SK-N-MC (cell line): ENCODE results near the gene LTK.

ENCODE experiments used
- DNase-seq: peaks from one replicate; pipeline ENCODE4 v3.0.0-alpha.2; 2011; ENCODE audit warnings: low read depth, low spot score
- H3K27ac ChIP-seq: fragments of 200-600 bp; sonication (generic); 2 replicates; pipeline ENCODE4 v1.5.1; 2016; ENCODE audit warnings: mixed run types
- H3K36me3 ChIP-seq: fragments of 200-600 bp; sonication (generic); 2 replicates; pipeline ENCODE4 v1.6.1; 2017; ENCODE audit warnings: antibody characterized with exemption, low read length, mixed read lengths; ENCODE audit not compliant: insufficient read depth
- H3K4me3 ChIP-seq: fragments of 200-600 bp; sonication (generic); 2 replicates; pipeline ENCODE4 v1.5.1; 2016
- H3K9ac ChIP-seq: fragments of 200-600 bp; sonication (generic); 2 replicates; pipeline ENCODE4 v1.8.0; 2017; ENCODE audit warnings: mixed run types, mixed read lengths; ENCODE audit not compliant: insufficient read length
- H3K9me3 ChIP-seq: fragments of 200-600 bp; sonication (generic); 2 replicates; pipeline ENCODE4 v1.6.1; 2017; ENCODE audit warnings: low read depth, mild to moderate bottlenecking, antibody characterized with exemption, low read length, moderate library complexity, mixed read lengths
- EZH2 ChIP-seq: fragments of 200-600 bp; sonication (generic); IDR thresholded peaks from one replicate; pipeline ENCODE4 v1.6.1; 2017; ENCODE audit warnings: antibody characterized with exemption
- FOXP2 ChIP-seq: optimal IDR thresholded peaks from 2 replicates; pipeline ENCODE3; 2011; ENCODE audit warnings: mild to moderate bottlenecking, moderate library complexity; ENCODE audit not compliant: insufficient read depth; ENCODE audit errors: extremely low read length, control extremely low read depth
- POLR2AphosphoS5 ChIP-seq: IDR thresholded peaks from 2 replicates; pipeline ENCODE4 v1.6.1; 2012; ENCODE audit warnings: mild to moderate bottlenecking, low read depth, low read length, borderline replicate concordance

Gene LTK

GRCh38 chr15:41513506-41514227, at the start of gene LTK:
TSS of gene LTK (minus strand) at chr15:41513827. CDS start at chr15:41513709, 118 bp downstream.
- DNase-seq = no peak
- TF ChIP-seq FOXP2 (no peak), POLR2AphosphoS5 (peak; percentile 62; the same call in 1 of the 2 replicates)
- Histone ChIP-seq H3K4me3 (peak within 1 kb of the TSS; percentile 82), H3K36me3 (no peaks in the 10 kb centered on the region), H3K9ac (peak within 1 kb of the TSS; percentile 35), H3K27ac (no peak within 1 kb of the TSS; the same call in 1 of the 2 replicates), H3K9me3 (no peaks in the 10 kb centered on the region)

- Histone ChIP-seq H3K27ac (no peak overlapping the region), H3K9me3 (no peaks in the 10 kb centered on the region), H3K4me3 (no peak overlapping the region), H3K9ac (no peak overlapping the region), H3K36me3 (no peaks in the 10 kb centered on the region; the same call in 1 of the 2 replicates)
- DNase-seq = no peak
- TF ChIP-seq FOXP2 (no peak), POLR2AphosphoS5 (no peak), EZH2 (no peak)
Measured at GRCh38 chr15:41562784-41563198, 49.2 kb upstream of the LTK start.

GRCh38 chr15:41562244-41562643, 48.6 kb upstream of the LTK start:
- Histone ChIP-seq H3K4me3 (no peak overlapping the region), H3K9me3 (no peaks in the 10 kb centered on the region), H3K36me3 (no peaks in the 10 kb centered on the region; the same call in 1 of the 2 replicates), H3K9ac (no peak overlapping the region), H3K27ac (no peak overlapping the region)
- no peak for DNase-seq
- TF ChIP-seq EZH2 (no peak), FOXP2 (no peak), POLR2AphosphoS5 (no peak)

- Histone ChIP-seq H3K36me3 (no peaks in the 10 kb centered on the region; the same call in 1 of the 2 replicates), H3K4me3 (no peak overlapping the region), H3K9me3 (no peaks in the 10 kb centered on the region), H3K27ac (no peak overlapping the region), H3K9ac (no peak overlapping the region)
- DNase-seq = no peak
- TF ChIP-seq POLR2AphosphoS5 (no peak), FOXP2 (no peak), EZH2 (no peak)
Measured at GRCh38 chr15:41561777-41562145, 48.1 kb upstream of the LTK start.

DNA sequence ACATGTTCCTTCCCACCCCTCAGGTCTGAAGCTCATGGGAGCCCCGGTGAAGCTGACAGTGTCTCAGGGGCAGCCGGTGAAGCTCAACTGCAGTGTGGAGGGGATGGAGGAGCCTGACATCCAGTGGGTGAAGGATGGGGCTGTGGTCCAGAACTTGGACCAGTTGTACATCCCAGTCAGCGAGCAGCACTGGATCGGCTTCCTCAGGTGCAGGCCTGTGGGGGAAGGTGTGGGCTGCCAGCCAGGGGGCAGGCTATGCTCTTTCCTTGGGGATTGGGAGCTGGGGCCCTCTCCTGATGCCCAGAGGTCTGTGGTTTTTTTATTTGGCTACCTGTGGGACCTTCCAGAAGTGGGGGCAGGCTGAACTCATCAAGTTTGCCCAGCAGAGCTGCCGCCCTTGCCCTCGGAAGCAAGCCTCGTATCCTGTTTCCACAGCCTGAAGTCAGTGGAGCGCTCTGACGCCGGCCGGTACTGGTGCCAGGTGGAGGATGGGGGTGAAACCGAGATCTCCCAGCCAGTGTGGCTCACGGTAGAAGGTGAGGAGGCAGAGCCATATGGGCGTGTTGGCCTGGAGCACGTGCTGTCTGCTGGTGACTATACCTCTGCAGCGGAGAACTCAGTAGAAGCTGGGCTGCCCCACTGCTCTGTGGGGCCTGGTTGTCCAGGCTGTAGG, 47.6 kb upstream of the LTK start:
- Histone ChIP-seq H3K9me3 (no peaks in the 10 kb centered on the region), H3K9ac (no peak overlapping the region), H3K4me3 (no peak overlapping the region), H3K36me3 (no peaks in the 10 kb centered on the region; the same call in 1 of the 2 replicates), H3K27ac (no peak overlapping the region)
- no peak for DNase-seq
- no peak for TF ChIP-seq EZH2
- no peak for TF ChIP-seq FOXP2
- no peak for TF ChIP-seq POLR2AphosphoS5

- Histone ChIP-seq H3K27ac (no peak overlapping the region), H3K9ac (no peak overlapping the region), H3K36me3 (no peaks in the 10 kb centered on the region; the same call in 1 of the 2 replicates), H3K4me3 (peak overlapping the region; percentile 76; the same call in 1 of the 2 replicates), H3K9me3 (no peaks in the 10 kb centered on the region)
- TF ChIP-seq FOXP2 = no peak
- no peak for TF ChIP-seq POLR2AphosphoS5
- TF ChIP-seq EZH2 = no peak
- DNase-seq = no peak
Measured at GRCh38 chr15:41560572-41560874, 46.9 kb upstream of the LTK start.

DNA sequence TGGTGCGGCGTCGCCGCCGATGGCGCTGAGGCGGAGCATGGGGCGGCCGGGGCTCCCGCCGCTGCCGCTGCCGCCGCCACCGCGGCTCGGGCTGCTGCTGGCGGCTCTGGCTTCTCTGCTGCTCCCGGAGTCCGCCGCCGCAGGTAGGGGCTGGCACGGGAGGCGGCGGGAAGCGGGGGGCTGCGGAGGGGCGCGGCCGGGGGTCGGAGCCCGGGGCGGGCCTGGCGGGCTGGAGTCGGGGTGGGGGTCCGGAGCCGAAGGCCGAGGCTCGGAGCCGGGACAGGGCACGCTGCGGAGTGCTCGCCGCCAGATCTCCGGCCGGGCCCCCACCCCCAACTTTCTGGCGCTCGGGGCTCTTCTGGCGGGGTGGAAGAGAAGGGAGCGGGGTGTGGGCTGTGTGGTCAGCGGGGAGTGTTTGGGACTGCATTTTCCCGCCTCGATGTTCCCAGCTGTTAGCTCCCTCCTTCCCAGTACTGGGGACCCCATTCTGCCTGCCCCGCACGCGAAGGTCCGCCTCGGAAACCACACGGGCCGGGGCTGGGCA, 45.7 kb upstream of the LTK start:
- no peak for DNase-seq
- H3K27ac ChIP-seq = no peak overlapping the region
- TF ChIP-seq FOXP2 (no peak), EZH2 (no peak), POLR2AphosphoS5 (no peak)

GRCh38 chr15:41558400-41559238, 45.0 kb upstream of the LTK start, which contains the start of gene TYRO3:
TSS of gene TYRO3 (plus strand) at chr15:41559212. CDS start at chr15:41559258, 46 bp downstream.
- no peak for DNase-seq
- peak within 1 kb of the TSS; percentile 76 for H3K4me3 ChIP-seq
- peak within 1 kb of the TSS; percentile 47; the same call in 1 of the 2 replicates for H3K27ac ChIP-seq
- H3K9me3 ChIP-seq = no peaks in the 10 kb centered on the region
- peak within 1 kb of the TSS; percentile 74 for H3K9ac ChIP-seq
- TF ChIP-seq EZH2 (no peak), POLR2AphosphoS5 (no peak), FOXP2 (no peak)
- no peaks in the 10 kb centered on the region; the same call in 1 of the 2 replicates for H3K36me3 ChIP-seq

More for the DNA sequence above, 45.7 kb upstream of the LTK start:
- Histone ChIP-seq H3K4me3 (peak overlapping the region; percentile 76), H3K9me3 (no peaks in the 10 kb centered on the region), H3K9ac (peak overlapping the region; percentile 74), H3K36me3 (no peaks in the 10 kb centered on the region; the same call in 1 of the 2 replicates)
